ENCODE results near the gene HAND1.

Gene HAND1

DNA sequence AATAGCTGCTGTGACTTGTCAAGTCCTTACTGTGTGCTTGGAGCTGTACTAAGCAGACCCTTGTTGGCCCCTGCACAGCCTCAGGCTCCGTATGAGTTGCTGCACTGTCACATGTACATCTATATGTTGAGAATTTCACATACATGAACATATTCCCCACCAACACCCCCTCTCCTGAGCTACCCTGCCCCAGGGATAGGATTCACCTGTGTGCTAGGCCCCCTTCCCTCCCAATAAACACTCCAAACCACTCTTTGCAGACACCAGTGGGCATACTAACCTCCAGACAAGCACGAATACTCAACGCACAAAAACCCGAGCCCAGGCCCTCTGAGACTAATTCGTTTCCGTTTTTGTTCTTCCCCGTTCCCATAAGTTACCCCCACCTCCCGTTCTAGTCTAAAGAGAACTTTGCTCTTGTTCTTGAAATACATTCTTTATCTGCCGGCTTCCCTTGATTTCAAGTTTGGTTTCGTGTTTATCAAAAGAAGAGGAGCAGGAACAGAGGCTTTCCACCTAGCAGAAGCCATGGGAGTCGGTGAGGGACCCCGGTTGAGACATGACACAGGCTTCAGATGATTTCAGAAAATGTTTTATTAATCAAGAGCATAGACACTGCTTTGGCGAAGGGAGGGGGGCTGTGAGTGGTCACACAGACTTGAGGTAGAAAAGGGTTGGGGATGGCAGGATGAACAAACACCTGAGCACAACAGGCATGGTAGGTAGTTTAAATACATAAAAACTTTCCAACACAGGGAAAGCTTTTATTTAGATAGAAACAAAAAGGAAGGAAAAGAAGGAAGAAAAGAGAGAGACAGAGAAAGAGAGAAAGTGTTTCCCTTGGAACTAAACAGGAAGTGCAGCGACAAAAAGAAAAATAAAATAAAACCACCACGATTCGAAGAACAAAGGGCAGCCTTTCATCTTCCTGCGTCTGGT, 3.4 kb downstream of the HAND1 start:
- TF ChIP-seq, protein P1, sequence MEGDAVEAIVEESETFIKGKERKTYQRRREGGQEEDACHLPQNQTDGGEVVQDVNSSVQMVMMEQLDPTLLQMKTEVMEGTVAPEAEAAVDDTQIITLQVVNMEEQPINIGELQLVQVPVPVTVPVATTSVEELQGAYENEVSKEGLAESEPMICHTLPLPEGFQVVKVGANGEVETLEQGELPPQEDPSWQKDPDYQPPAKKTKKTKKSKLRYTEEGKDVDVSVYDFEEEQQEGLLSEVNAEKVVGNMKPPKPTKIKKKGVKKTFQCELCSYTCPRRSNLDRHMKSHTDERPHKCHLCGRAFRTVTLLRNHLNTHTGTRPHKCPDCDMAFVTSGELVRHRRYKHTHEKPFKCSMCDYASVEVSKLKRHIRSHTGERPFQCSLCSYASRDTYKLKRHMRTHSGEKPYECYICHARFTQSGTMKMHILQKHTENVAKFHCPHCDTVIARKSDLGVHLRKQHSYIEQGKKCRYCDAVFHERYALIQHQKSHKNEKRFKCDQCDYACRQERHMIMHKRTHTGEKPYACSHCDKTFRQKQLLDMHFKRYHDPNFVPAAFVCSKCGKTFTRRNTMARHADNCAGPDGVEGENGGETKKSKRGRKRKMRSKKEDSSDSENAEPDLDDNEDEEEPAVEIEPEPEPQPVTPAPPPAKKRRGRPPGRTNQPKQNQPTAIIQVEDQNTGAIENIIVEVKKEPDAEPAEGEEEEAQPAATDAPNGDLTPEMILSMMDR (conservative IDR thresholded peaks at IDR 0.05; ENCODE audit: low read depth, low read length) = no peak
- DNase-seq (ENCODE audit: low read depth) = no peak
- no peak overlapping the region for H3K4me3 ChIP-seq (ENCODE audit: low read length)

DNA sequence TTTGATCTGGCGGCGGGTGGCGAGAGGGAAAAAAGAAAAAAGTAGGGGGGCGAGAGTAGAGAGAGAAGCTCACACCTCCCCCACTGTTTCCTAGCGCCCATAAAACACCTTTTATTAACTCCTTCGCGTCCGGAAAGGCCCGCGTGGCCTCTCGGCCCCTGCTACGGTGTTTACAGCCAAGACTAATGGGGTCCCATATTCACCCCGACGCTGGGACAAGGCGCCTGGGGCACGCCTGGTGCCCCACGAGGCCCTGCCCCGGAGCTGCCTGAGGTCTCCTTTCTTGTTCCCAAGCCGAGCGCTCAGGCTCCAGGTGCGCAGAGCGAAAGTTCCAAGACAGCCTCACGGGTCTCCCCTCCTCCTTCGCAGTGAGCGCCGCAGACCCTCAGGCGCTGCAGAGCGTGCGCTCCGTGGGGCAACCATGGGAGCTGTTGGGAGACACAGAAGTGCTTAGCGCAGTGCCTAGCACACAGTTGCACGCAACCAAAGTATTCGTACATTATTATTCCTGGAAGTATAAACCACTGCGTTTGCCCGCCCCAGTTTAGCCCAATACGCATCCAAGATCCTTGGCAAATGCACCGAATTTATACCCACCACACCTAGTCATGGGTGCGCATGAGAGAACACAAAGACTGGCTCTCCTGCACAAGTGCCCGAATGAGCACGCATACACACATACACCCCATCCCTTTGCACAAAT, 4.3 kb downstream of the HAND1 start:
- DNase-seq (ENCODE audit: low read depth) = no peak
- TF ChIP-seq, protein P1 (conservative IDR thresholded peaks at IDR 0.05; ENCODE audit: low read depth, low read length) = no peak
- no peak overlapping the region for H3K4me3 ChIP-seq (ENCODE audit: low read length)

DNA sequence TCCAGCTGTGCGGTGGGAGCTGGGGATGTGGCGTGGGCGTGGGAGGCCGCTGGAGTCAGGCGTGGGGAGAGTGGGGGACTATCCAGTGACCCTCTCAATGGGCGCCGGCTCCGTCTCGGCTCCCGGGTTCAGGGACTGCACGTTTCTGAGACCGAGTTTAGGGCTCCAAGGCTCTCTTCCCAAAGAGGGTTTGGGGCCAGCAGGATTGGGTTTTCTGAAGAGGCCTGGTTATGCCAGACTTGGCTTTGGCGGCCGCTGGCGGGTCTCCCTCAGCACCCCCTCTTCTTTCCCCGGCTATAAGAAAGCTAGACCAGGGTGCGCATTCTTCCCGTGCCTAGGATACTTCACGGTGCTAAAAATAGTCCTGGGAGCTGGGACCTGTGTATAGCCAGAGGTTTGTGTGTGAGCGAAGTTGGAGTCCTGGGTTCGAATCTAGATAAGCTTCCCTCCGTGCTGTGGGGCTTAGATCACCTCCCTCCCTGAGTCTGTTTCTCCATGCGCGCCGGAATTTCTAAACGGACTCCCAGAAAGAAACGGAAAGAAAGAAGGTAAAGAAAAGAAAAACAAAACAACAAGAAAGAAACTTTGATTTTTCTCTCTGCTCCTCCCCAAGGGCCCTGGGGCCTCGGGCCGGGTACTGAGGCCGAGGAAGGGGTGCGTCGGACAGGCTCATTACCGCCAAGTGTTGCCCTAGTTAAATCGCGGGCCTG, 5.0 kb downstream of the HAND1 start:
- TF ChIP-seq, protein P1 (conservative IDR thresholded peaks at IDR 0.05; ENCODE audit: low read depth, low read length) = no peak
- H3K4me3 ChIP-seq (ENCODE audit: low read length) = no peak overlapping the region
- DNase-seq (ENCODE audit: low read depth) = no peak

DNA sequence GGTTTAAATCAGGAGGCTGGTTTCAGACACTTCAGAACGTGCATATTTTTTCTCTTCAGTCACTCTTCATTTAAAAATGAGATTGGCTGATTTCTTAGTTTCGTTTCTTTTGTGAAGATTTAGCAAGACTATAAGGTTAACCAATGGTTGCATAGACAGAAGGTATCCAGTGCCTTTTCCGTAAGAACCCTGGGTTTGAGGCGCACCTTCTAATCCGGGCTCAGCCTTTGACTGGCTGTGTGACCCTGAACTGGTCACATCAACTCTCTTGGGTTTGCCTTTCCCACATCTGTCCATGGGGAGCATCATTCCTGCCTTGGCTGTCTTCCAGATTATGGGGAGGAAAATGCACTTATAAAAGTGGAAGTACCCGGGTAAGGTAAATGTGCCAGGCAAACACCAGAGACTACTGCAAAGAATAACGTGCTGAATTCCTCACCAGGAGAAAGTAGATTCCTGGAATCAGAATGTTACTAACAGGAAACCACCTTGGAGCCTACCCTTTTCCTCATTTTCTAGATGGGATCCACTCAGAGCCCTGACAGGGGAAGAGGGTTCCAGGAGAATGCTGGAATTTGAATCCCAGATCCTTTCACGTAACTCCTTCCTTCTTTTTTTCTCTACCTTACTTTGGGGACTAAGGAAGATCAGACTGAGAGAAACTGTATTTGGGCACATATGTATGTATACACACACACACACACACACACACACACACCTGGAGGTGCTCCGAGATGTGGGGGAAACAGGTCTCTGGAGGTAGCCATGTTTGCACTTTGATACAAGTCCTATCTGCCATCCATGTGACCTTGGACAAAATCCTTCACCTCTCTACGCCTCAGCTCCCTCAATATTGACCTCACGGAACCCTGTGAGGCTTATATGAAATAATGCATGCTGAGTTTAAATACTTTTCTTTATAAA, 6.8 kb downstream of the HAND1 start:
- TF ChIP-seq, protein P1 (conservative IDR thresholded peaks at IDR 0.05; ENCODE audit: low read depth, low read length) = no peak
- H3K4me3 ChIP-seq (ENCODE audit: low read length) = no peak overlapping the region

DNA sequence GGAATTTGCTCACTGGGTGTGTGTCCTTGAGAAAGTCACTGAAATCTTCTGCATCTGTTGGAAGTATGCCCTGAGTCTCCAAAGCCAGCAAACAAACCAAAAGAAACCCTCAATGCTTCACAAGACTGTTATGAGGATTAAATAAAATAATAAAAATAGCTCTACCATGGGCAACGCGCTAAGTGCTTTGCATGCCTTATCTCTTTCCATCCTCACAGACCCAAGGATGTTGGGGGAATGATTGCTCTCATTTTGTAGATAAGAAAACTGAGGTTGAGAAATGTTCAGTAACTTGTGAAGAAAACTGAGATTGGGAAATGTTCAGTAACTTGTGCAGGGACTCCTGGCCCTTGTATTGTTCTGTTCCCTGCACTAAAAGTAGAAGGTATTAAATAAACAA, 7.9 kb downstream of the HAND1 start:
- no peak for DNase-seq (ENCODE audit: low read depth)
- TF ChIP-seq, protein P1 (conservative IDR thresholded peaks at IDR 0.05; ENCODE audit: low read depth, low read length) = no peak
- H3K4me3 ChIP-seq (ENCODE audit: low read length) = no peak overlapping the region

More for the DNA sequence above, 6.8 kb downstream of the HAND1 start:
- DNase-seq (ENCODE audit: low read depth) = no peak

DNA sequence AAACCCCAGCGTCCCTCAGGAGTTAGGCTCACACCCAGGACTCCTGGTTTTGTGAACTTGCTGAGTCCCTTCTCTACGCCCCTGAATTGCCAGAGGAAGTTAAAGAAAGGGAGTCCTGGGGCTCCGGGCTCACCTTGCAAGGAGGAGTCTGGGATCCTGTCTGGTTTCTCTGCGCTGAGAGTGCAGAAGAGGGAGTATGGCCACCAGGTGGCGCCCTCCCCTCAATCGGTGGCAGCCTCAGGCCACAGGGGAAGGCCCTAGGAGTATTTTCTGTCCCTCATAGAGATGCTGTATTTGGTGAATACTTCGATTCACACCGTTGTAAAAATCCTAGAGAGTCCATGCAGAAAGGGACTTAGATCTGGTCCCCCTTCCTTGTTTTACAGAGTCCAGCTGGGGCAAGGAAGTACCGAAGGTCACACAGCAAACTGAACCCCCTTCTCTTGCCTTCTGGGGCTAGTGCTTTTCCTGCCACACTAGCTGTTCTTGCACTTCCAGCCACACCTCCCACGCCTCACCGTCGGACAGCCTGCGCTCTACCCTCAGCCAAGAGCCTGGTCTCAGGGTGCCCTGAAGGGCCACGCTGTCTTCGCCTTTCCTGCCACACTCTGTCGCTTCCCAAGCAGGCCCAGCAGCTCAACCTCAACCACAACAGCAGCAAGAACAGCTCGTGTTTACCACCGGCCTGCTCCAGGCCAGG, 10.2 kb downstream of the HAND1 start:
- H3K4me3 ChIP-seq (ENCODE audit: low read length) = no peak overlapping the region
- DNase-seq (ENCODE audit: low read depth) = no peak

More for the DNA sequence above, 10.2 kb downstream of the HAND1 start:
- TF ChIP-seq, protein P1 (conservative IDR thresholded peaks at IDR 0.05; ENCODE audit: low read depth, low read length) = peak; percentile 90

All from retinal pigment epithelial cell (primary cell).